Transverse colon (tissue), 4 donors: Measurements from ENCODE around the gene UBE2M. TPM values are rescaled to one million over a fixed set of nuclear protein-coding genes. Genes with fewer than 3 reads are reported as not detected.

ENCODE experiments used
- DNase-seq: peaks from one replicate; pipeline ENCODE4 v3.0.0-alpha.2; 2019
- H3K27ac ChIP-seq, 4 donors: fragments of 200-600 bp; sonication (generic); 2 replicates each; pipeline ENCODE4 v1.5.1; 2016 to 2018; ENCODE audit warnings: inconsistent platforms in 4 of 4
- H3K27me3 ChIP-seq: fragments of 200-600 bp; sonication (generic); 2 replicates; pipeline ENCODE4 v1.5.1; 2017; ENCODE audit warnings: inconsistent platforms
- H3K36me3 ChIP-seq, 4 donors: fragments of 200-600 bp; sonication (generic); 2 replicates each; pipeline ENCODE4 v1.5.1; 2017 to 2019; ENCODE audit warnings: inconsistent platforms in 4 of 4
- H3K4me1 ChIP-seq, 4 donors: fragments of 200-600 bp; sonication (generic); 2 replicates each; pipeline ENCODE4 v1.5.1; 2017 to 2020; ENCODE audit warnings: inconsistent platforms in 4 of 4
- H3K4me3 ChIP-seq, 4 donors: fragments of 200-600 bp; sonication (generic); 1 replicate in 1 of 4; 2 replicates in 3 of 4; pipeline versions ENCODE4 v1.5.1 to v1.6.1; 2017 to 2019; ENCODE audit warnings: inconsistent platforms in 4 of 4
- H3K9me3 ChIP-seq, 2 donors: fragments of 200-600 bp; sonication (generic); 2 replicates each; pipeline ENCODE4 v1.5.1; 2017 to 2019; ENCODE audit warnings: inconsistent platforms in 2 of 2
- EP300 ChIP-seq: sonication (generic); formaldehyde crosslinking; IDR thresholded peaks from one replicate; pipeline ENCODE4 v1.6.1; 2017; ENCODE audit warnings: antibody characterized with exemption, low read depth
- POLR2A ChIP-seq: fragments of 450-650 bp; IDR thresholded peaks from one replicate; pipeline ENCODE4 v1.6.1; 2016; ENCODE audit warnings: antibody characterized with exemption, mild to moderate bottlenecking, moderate library complexity
- POLR2AphosphoS5 ChIP-seq, 3 donors: sonication (generic); formaldehyde crosslinking; IDR thresholded peaks; one replicate each; pipeline ENCODE4 v1.6.1; 2016; ENCODE audit warnings: antibody characterized with exemption in 3 of 3
- WGBS, 2 donors: methylation state at CpG; one replicate each; pipeline ENCODE4 v1.1.5; 2018; ENCODE audit warnings: low coverage in 1 of 2; 5-methylcytosine and 5-hydroxymethylcytosine counted together
- in situ Hi-C, 4 donors: fragments of 200-750 bp; cut with MboI; loops; one replicate each; pipeline versions ENCODE4 v1.15.0 to v1.15.1; 2017; ENCODE audit warnings: low sequenced_read_pairs in 3 of 4, low pct_ligation_motif_present in 1 of 4, low pct_unique_long_range_greater_than_20kb in 1 of 4
- intact Hi-C: fragments of 100-400 bp; cut with DNase I; formaldehyde crosslinking; loops from one replicate; pipeline ENCODE4 v1.15.1; 2023; ENCODE audit warnings: low total_unique reads
- total RNA-seq, 4 donors: library from RNA; depleted of rRNA; stranded (reverse); fragments of >200 nt; gene quantifications; one replicate each; pipeline ENCODE4 v1.1.0, GENCODE V29; 2016
- TF ChIP-seq, protein P1 (sequence below), 5 experiments: fragments of 200-600 bp in 3 of 5; fragments of 450-650 bp in 2 of 5; sonication (generic) in 3 of 5; IDR thresholded peaks; 1 replicate in 2 of 5; 2 replicates in 3 of 5; pipeline ENCODE4 v1.5.1; 2016 to 2017; ENCODE audit warnings: antibody characterized with exemption in 5 of 5, inconsistent platforms in 3 of 5, mild to moderate bottlenecking in 2 of 5, moderate library complexity in 1 of 5

Gene UBE2M
- total RNA-seq, 4 donors from 2014 or later = 24.2 to 56.9 (median 26.7) TPM

DNA sequence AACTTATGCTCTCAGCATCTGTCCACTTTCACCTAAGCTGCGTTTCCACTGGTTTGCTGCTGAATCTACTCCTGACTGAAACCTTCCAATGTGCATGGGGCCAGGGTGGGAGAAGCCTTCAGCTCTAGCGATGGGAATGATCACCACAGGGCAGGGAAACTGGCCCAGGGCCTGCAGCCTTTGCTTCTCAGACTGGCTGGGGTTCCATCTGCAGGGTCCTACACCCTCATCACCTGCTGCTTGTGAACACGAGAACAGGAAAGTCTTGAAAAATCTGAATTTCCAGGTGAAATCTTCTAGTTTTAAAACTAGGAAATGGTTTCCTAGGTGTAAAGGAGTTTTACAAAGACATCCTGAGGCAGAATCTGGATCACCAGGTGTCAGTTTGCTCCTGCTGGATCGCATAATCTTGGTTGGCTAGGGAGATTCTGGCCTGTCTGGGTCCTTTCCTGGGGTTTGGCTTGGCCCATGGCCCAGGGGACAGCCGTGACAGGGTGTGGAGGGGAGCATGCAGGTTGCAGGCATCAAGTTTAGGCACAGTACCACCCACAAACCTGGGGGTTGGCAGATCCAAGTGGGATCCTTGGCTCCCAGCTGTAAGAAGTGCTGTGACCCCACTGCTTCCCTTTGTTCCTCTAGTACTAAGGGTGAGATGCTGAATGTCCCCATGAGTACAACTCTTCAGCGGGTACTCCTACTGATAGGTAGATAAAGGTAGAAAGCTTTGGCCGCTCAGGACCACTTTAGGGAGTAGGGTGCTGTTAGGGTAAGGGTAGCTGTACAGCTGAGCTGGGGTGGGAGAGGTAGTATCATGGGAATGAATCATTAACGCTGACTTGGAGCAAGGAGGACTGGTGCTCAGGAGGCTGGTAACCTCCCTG lies 1.8 kb upstream of the UBE2M start:
- no peak for DNase-seq
- TF ChIP-seq EP300 (no peak), POLR2AphosphoS5 (IDR thresholded peaks at IDR 0.05) (no peak), POLR2A (no peak)
- TF ChIP-seq, protein P1, sequence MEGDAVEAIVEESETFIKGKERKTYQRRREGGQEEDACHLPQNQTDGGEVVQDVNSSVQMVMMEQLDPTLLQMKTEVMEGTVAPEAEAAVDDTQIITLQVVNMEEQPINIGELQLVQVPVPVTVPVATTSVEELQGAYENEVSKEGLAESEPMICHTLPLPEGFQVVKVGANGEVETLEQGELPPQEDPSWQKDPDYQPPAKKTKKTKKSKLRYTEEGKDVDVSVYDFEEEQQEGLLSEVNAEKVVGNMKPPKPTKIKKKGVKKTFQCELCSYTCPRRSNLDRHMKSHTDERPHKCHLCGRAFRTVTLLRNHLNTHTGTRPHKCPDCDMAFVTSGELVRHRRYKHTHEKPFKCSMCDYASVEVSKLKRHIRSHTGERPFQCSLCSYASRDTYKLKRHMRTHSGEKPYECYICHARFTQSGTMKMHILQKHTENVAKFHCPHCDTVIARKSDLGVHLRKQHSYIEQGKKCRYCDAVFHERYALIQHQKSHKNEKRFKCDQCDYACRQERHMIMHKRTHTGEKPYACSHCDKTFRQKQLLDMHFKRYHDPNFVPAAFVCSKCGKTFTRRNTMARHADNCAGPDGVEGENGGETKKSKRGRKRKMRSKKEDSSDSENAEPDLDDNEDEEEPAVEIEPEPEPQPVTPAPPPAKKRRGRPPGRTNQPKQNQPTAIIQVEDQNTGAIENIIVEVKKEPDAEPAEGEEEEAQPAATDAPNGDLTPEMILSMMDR (IDR thresholded peaks at IDR 0.05) = no peak
- Histone ChIP-seq H3K36me3 (peaks cover 0 to 9% (median 4%) of the 10 kb centered on the region in 4 donors), H3K27ac (peak overlapping the region; percentile 95 to 100 (median 100)), H3K4me1 (peaks cover 43 to 61% (median 48%) of the 10 kb centered on the region in 4 donors), H3K9me3 (no peaks in the 10 kb centered on the region), H3K27me3 (no peaks in the 10 kb centered on the region), H3K4me3 (peak overlapping the region in 3 of 4 donors; percentile 67 to 78 (median 68))
- in situ Hi-C loops (no loop called here), intact Hi-C loops (no loop called here)
- 84 to 86% methylated on average over 3 to 8 of the region's 8 CpGs for WGBS, 2 donors

DNA sequence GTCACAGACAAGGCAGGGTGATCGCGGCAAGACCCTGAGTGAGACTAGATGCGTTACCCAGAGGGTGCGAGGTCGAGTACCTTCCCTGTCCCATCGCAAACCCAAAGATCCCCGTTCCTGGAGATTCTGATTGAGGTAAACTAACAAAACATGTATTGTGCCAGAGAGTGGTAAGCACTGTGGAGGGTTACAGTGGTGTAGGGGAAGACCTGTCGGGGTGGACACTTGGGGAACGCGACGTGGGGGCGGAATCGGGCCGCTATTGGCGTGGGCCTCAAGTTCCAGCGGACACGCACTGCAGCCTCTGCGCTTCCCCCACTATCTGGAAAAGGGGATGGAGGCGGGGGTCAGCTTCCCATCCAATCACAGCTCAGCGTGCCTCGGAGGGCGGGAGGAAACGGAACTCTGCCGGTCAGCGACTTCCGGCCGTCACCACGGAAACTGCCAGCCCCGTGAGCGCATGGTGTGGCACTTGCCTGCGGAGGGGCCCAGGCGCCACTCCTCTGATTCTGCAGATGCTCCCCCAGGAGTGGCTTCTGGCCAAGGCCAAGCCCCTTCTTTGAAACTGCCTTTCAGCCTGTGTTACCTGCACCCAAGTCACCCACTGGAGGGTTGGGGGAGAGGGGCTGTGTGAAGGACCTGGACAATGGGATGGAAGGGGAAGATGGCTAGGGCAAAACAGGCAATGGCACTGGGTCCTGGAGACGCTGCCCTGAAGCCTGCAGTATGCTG lies 1.0 kb upstream of the UBE2M start:
- Histone ChIP-seq H3K4me3 (peak overlapping the region; percentile 65 to 78 (median 68)), H3K4me1 (peaks cover 44 to 63% (median 50%) of the 10 kb centered on the region in 4 donors), H3K27ac (peak overlapping the region; percentile 95 to 100 (median 100)), H3K27me3 (no peaks in the 10 kb centered on the region), H3K9me3 (no peaks in the 10 kb centered on the region), H3K36me3 (peaks cover 0 to 9% (median 4%) of the 10 kb centered on the region in 4 donors)
- in situ Hi-C loops (no loop called here), intact Hi-C loops (no loop called here)
- WGBS, 2 donors = 1% methylated on average over 33 of the region's 33 CpGs; no CpG with 5 or more reads in 1 of the 2 donors
- TF ChIP-seq POLR2A (peak; percentile 76), POLR2AphosphoS5 (IDR thresholded peaks at IDR 0.05) (peak; percentile 58 to 84 (median 70)), EP300 (no peak)
- DNase-seq = peak; percentile 92

DNA sequence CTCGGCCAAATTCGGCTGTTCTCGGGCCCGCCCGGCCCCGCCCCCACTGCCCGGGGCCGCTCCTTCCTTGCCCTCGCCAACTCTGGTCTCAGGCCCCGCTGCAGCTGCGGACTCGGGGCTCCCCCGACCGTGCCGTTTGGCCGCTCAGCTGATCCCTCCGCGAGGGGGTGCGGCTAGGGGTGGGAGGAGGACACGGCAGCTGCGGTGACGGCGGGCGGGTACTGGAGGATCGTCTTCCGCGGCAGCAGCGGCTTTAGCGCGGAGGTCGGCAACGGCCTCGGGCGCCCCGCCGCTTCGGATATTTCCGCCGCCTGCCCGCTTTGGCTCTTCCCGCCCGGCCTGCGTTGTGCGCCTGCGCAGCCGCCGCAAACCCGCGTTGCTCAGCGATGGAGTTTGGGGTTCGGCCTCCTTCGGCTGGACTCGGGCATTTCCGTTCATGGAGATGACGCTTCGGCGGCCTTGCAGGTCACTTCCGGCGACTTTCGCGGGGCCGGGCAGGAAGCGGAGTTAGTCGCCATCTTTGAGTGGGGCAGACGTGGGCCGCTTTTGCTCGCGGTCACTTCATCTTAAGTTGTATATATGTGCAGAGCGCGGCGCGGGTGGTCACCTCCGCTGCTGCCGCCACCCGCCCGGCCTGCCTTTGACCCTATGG lies 338 bp upstream of the UBE2M start:
- peaks cover 50 to 70% (median 56%) of the 10 kb centered on the region in 4 donors for H3K4me1 ChIP-seq
- 0% methylated on average over 26 of the region's 76 CpGs; no CpG with 5 or more reads in 1 of the 2 donors for WGBS, 2 donors
- TF ChIP-seq POLR2AphosphoS5 (IDR thresholded peaks at IDR 0.05) = peak; percentile 58 to 85 (median 60)
- peak; percentile 75 for TF ChIP-seq POLR2A
- TF ChIP-seq EP300 = no peak
- TF ChIP-seq, protein P1 (IDR thresholded peaks at IDR 0.05) = peak in 1 of 5 experiments; percentile 2

DNA sequence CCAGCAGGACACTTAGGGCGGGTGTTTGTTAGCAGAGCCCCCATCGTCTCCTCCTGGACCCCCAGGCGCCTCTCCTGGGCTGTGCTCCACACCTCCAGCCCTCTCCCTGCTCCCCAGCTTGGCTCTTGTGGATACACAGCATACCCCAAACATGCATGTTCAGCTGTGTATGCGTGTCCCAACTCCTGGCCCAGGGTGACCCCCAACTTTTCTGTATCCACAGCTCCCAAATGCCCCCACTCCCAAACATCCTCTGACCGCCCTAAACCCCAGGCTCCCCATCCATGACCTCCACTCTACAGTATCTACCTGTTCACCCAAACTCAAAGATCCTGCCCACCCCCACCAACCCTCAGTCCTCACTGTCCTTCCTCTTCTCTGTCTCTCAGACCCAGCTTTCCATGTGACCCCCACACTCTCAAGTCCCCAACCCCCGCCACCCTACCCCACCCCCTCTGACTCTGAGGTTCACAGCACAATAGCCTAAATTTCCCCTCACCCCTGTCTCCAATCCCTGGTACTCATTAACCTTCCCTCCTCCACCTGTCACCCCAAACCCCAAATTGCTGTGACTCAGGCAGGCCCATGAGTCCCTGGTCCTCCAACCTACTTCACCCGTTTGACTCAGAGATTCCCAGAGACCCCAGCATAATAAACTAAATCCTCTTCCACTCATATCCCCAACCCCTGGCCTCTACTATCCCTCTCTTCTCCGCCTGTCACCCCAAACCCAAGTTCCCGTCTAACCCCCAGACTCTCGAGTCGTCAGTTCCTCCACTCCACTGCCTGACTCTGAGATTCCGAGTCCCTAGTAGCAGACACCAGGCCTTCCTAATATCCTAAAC lies 968 bp downstream of the UBE2M start:
- in situ Hi-C loops (no loop called here), intact Hi-C loops (no loop called here)
- H3K36me3 ChIP-seq = peaks cover 0 to 9% (median 4%) of the 10 kb centered on the region in 4 donors
- H3K9me3 ChIP-seq = no peaks in the 10 kb centered on the region
- TF ChIP-seq, protein P1 (IDR thresholded peaks at IDR 0.05) = no peak
- TF ChIP-seq EP300 (no peak), POLR2A (no peak), POLR2AphosphoS5 (IDR thresholded peaks at IDR 0.05) (no peak)
- 21 to 24% methylated on average over 9 to 12 of the region's 12 CpGs for WGBS, 2 donors
- H3K4me3 ChIP-seq = peak overlapping the region; percentile 67 to 91 (median 73)
- DNase-seq = no peak
- H3K4me1 ChIP-seq = peaks cover 43 to 61% (median 50%) of the 10 kb centered on the region in 4 donors
- peak overlapping the region; percentile 95 to 100 (median 100) for H3K27ac ChIP-seq
- H3K27me3 ChIP-seq = no peaks in the 10 kb centered on the region

More for the DNA sequence above, 338 bp upstream of the UBE2M start:
- Histone ChIP-seq H3K9me3 (no peaks in the 10 kb centered on the region), H3K27ac (peak overlapping the region; percentile 95 to 100 (median 100)), H3K4me3 (peak overlapping the region; percentile 65 to 78 (median 68)), H3K36me3 (peaks cover 0 to 9% (median 4%) of the 10 kb centered on the region in 4 donors), H3K27me3 (no peaks in the 10 kb centered on the region)
- in situ Hi-C loops (no loop called here), intact Hi-C loops (no loop called here)
- DNase-seq = peak; percentile 99
